Mucosa of rectum (tissue), 2 donors: Measurements from ENCODE around the gene FAM149A.
A peak's percentile ranks its signal among the peaks of the same experiment; 100 is the strongest.

Experiments used
- H3K27ac ChIP-seq, 2 donors: one replicate each; pipeline ENCODE4 v1.7.0; 2013; ENCODE audit warnings: inconsistent platforms in 2 of 2, low read depth in 2 of 2, low read length in 2 of 2
- H3K27me3 ChIP-seq, 2 donors: one replicate each; pipeline ENCODE4 v1.7.0; 2013; ENCODE audit warnings: low read length in 2 of 2; ENCODE audit not compliant: control insufficient read depth in 2 of 2, insufficient read depth in 2 of 2
- H3K36me3 ChIP-seq, 2 donors: one replicate each; pipeline ENCODE4 v1.7.0; 2013; ENCODE audit warnings: low read length in 2 of 2; ENCODE audit not compliant: control insufficient read depth in 2 of 2, insufficient read depth in 2 of 2
- H3K4me1 ChIP-seq, 2 donors: one replicate each; pipeline ENCODE4 v1.7.0; 2013; ENCODE audit warnings: low read length in 2 of 2, mild to moderate bottlenecking in 1 of 2; ENCODE audit not compliant: control insufficient read depth in 2 of 2, insufficient read depth in 2 of 2
- H3K4me3 ChIP-seq, 2 donors: one replicate each; pipeline ENCODE4 v1.7.0; 2013; ENCODE audit warnings: low read length in 2 of 2
- H3K9ac ChIP-seq, 2 donors: one replicate each; pipeline ENCODE4 v1.7.0; 2013; ENCODE audit warnings: low read length in 2 of 2, low read depth in 1 of 2, mild to moderate bottlenecking in 1 of 2
- H3K9me3 ChIP-seq, 2 donors: one replicate each; pipeline ENCODE4 v1.7.0; 2013; ENCODE audit warnings: low read length in 2 of 2; ENCODE audit not compliant: control insufficient read depth in 2 of 2
- donor health status: healthy.
- donor health status: Normal muscosa, but diverticular disease.

The FAM149A gene

GRCh38 chr4:186132577-186133242 lies 28.2 kb downstream of the FAM149A start:
- Histone ChIP-seq H3K4me3 (no peak overlapping the region), H3K9me3 (no peaks in the 10 kb centered on the region), H3K36me3 (no peaks in the 10 kb centered on the region), H3K9ac (no peak overlapping the region), H3K27ac (no peak overlapping the region), H3K4me1 (peaks cover 3% of the 10 kb centered on the region in 2 donors), H3K27me3 (no peaks in the 10 kb centered on the region)

GRCh38 chr4:186134257-186134656 lies 29.8 kb downstream of the FAM149A start:
- Histone ChIP-seq H3K4me1 (peaks cover 3% of the 10 kb centered on the region in 2 donors), H3K4me3 (no peak overlapping the region), H3K27me3 (no peaks in the 10 kb centered on the region), H3K36me3 (no peaks in the 10 kb centered on the region), H3K9ac (no peak overlapping the region), H3K27ac (no peak overlapping the region), H3K9me3 (no peaks in the 10 kb centered on the region)

- Histone ChIP-seq H3K9ac (no peak overlapping the region), H3K27ac (no peak overlapping the region), H3K36me3 (no peaks in the 10 kb centered on the region), H3K4me3 (no peak overlapping the region), H3K4me1 (peaks cover 3% of the 10 kb centered on the region in 2 donors), H3K9me3 (no peaks in the 10 kb centered on the region), H3K27me3 (no peaks in the 10 kb centered on the region)
These were observed 30.4 kb downstream of the FAM149A start for GRCh38 chr4:186134861-186135260.

GRCh38 chr4:186137196-186137794 lies 32.8 kb downstream of the FAM149A start:
- Histone ChIP-seq H3K9ac (no peak overlapping the region), H3K27ac (no peak overlapping the region), H3K4me3 (no peak overlapping the region), H3K27me3 (no peaks in the 10 kb centered on the region), H3K4me1 (peaks cover 3% of the 10 kb centered on the region in 2 donors), H3K36me3 (no peaks in the 10 kb centered on the region), H3K9me3 (no peaks in the 10 kb centered on the region)

GRCh38 chr4:186144198-186144945 lies 39.9 kb downstream of the FAM149A start:
- H3K9ac ChIP-seq: peak overlapping the region in 1 of 2 donors; percentile 44
- no peaks in the 10 kb centered on the region for H3K36me3 ChIP-seq
- no peaks in the 10 kb centered on the region for H3K9me3 ChIP-seq
- peaks cover 0 to 11% of the 10 kb centered on the region in 2 donors for H3K4me1 ChIP-seq
- H3K4me3 ChIP-seq: peak overlapping the region; percentile 52 to 74
- H3K27ac ChIP-seq: peak overlapping the region; percentile 33 to 50
- H3K27me3 ChIP-seq: no peaks in the 10 kb centered on the region

- no peaks in the 10 kb centered on the region for H3K9me3 ChIP-seq
- H3K4me1 ChIP-seq: peaks cover 0 to 11% of the 10 kb centered on the region in 2 donors
- H3K27ac ChIP-seq: peak overlapping the region; percentile 50 to 64
- H3K4me3 ChIP-seq: peak overlapping the region; percentile 65 to 69
- H3K36me3 ChIP-seq: no peaks in the 10 kb centered on the region
- H3K9ac ChIP-seq: peak overlapping the region; percentile 64
- no peaks in the 10 kb centered on the region for H3K27me3 ChIP-seq
These were observed 40.6 kb downstream of the FAM149A start for GRCh38 chr4:186144946-186145569.

- H3K4me3 ChIP-seq: no peak overlapping the region
- no peaks in the 10 kb centered on the region for H3K9me3 ChIP-seq
- no peak overlapping the region for H3K27ac ChIP-seq
- no peaks in the 10 kb centered on the region for H3K36me3 ChIP-seq
- H3K4me1 ChIP-seq: peaks cover 0 to 11% of the 10 kb centered on the region in 2 donors
- H3K27me3 ChIP-seq: no peaks in the 10 kb centered on the region
- H3K9ac ChIP-seq: no peak overlapping the region
These were observed 42.0 kb downstream of the FAM149A start for GRCh38 chr4:186146458-186146857.

- no peak overlapping the region for H3K27ac ChIP-seq
- H3K36me3 ChIP-seq: no peaks in the 10 kb centered on the region
- no peak overlapping the region for H3K4me3 ChIP-seq
These were observed 44.0 kb downstream of the FAM149A start for GRCh38 chr4:186148336-186148975.

GRCh38 chr4:186149872-186150271 lies 45.4 kb downstream of the FAM149A start:
- Histone ChIP-seq H3K4me3 (no peak overlapping the region), H3K27ac (no peak overlapping the region), H3K36me3 (peaks cover 0 to 4% of the 10 kb centered on the region in 2 donors), H3K9ac (no peak overlapping the region), H3K9me3 (no peaks in the 10 kb centered on the region), H3K4me1 (peaks cover 0 to 6% of the 10 kb centered on the region in 2 donors), H3K27me3 (no peaks in the 10 kb centered on the region)

More at GRCh38 chr4:186148336-186148975, 44.0 kb downstream of the FAM149A start:
- Histone ChIP-seq H3K27me3 (no peaks in the 10 kb centered on the region), H3K9ac (no peak overlapping the region), H3K9me3 (no peaks in the 10 kb centered on the region), H3K4me1 (peaks cover 0 to 11% of the 10 kb centered on the region in 2 donors)
